Mesendoderm (in vitro differentiated cells): Measurements from ENCODE around the gene RIC1.

ENCODE experiments used
- DNase-seq: peaks from one replicate; pipeline ENCODE4 v3.0.0; 2013
- H2AK5ac ChIP-seq: 2 replicates; pipeline ENCODE4 v1.6.1; 2013; ENCODE audit warnings: low read length, inconsistent platforms
- H2BK120ac ChIP-seq: 2 replicates; pipeline ENCODE4 v1.6.1; 2013; ENCODE audit warnings: low read depth, mild to moderate bottlenecking, low read length, moderate library complexity, mixed read lengths
- H2BK15ac ChIP-seq: replicated peaks from 2 replicates; pipeline ENCODE4 v1.6.1; 2013; ENCODE audit warnings: low read depth, mild to moderate bottlenecking, moderate library complexity
- H2BK5ac ChIP-seq: 2 replicates; pipeline ENCODE4 v1.6.1; 2013; ENCODE audit warnings: low read length, inconsistent platforms
- H3K18ac ChIP-seq: 2 replicates; pipeline ENCODE4 v1.6.1; 2013; ENCODE audit warnings: mild to moderate bottlenecking, low read length, mixed read lengths
- H3K23ac ChIP-seq: one replicate; pipeline ENCODE4 v1.6.1; 2013; ENCODE audit warnings: low read length
- H3K27ac ChIP-seq: 2 replicates; pipeline ENCODE4 v1.5.1; 2013; ENCODE audit warnings: low read depth, mild to moderate bottlenecking, inconsistent platforms, low read length, moderate library complexity
- H3K27me3 ChIP-seq: 2 replicates; pipeline ENCODE4 v1.6.1; 2013; ENCODE audit warnings: low read length, control low read depth, mild to moderate bottlenecking, inconsistent platforms; ENCODE audit not compliant: insufficient read depth, poor library complexity
- H3K36me3 ChIP-seq: 2 replicates; pipeline ENCODE4 v1.6.1; 2013; ENCODE audit warnings: low read length, inconsistent platforms; ENCODE audit not compliant: control insufficient read depth, insufficient read depth
- H3K4ac ChIP-seq: one replicate; pipeline ENCODE4 v1.6.1; 2013; ENCODE audit warnings: low read depth, mild to moderate bottlenecking, low read length, moderate library complexity
- H3K4me1 ChIP-seq: 2 replicates; pipeline ENCODE4 v1.6.1; 2013; ENCODE audit warnings: low read depth, low read length, inconsistent platforms; ENCODE audit not compliant: control insufficient read depth
- H3K4me2 ChIP-seq: 2 replicates; pipeline ENCODE4 v1.6.1; 2013; ENCODE audit warnings: low read length
- H3K4me3 ChIP-seq: 2 replicates; pipeline ENCODE4 v1.5.1; 2013; ENCODE audit warnings: mild to moderate bottlenecking, low read length
- H3K56ac ChIP-seq: one replicate; pipeline ENCODE4 v1.6.1; 2013; ENCODE audit warnings: low read length
- H3K79me1 ChIP-seq: 2 replicates; pipeline ENCODE4 v1.6.1; 2013; ENCODE audit warnings: low read length, inconsistent platforms
- H3K79me2 ChIP-seq: 2 replicates; pipeline ENCODE4 v1.6.1; 2013; ENCODE audit warnings: mild to moderate bottlenecking, low read length; ENCODE audit not compliant: control insufficient read depth, insufficient read depth
- H3K9ac ChIP-seq: 2 replicates; pipeline ENCODE4 v1.6.1; 2013; ENCODE audit warnings: low read length, inconsistent platforms
- H4K5ac ChIP-seq: one replicate; pipeline ENCODE4 v1.6.1; 2013; ENCODE audit warnings: low read length
- H4K8ac ChIP-seq: one replicate; pipeline ENCODE4 v1.6.1; 2013; ENCODE audit warnings: low read depth, mild to moderate bottlenecking, control low read depth, low read length, moderate library complexity
- WGBS: extraction: QIAGEN DNeasy Blood & Tissue Kit; methylation state at CpG from one replicate; pipeline ENCODE4 v1.1.7; 2013; ENCODE audit warnings: low lambda C conversion rate, missing lambda C conversion rate; ENCODE audit not compliant: insufficient coverage; ENCODE audit errors: extremely low coverage; 5-methylcytosine and 5-hydroxymethylcytosine counted together

Gene RIC1

DNA sequence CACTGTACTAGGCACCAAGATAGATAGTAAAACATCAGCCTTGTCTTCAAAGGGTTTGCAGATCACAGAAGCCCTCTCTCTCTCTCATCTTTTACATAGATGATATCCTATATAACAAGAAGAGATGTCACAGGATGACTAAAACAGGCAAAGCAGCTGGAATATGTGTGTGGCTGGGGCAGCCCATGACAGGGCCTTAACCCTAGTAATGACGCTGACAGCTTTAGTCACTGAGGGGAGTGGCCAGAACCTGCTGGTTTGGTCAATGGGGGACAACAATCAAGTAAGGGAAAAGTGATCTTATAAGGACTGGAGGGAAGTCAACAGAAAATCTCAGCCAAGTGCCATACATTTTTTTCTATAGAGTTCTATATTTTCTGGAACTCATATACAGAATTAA is 41.9 kb upstream of the RIC1 start:
- no peaks in the 10 kb centered on the region for H3K79me1 ChIP-seq
- H3K23ac ChIP-seq: no peak overlapping the region
- H4K8ac ChIP-seq: no peak overlapping the region
- H3K79me2 ChIP-seq: no peaks in the 10 kb centered on the region
- no peak overlapping the region for H3K27ac ChIP-seq
- no peak overlapping the region for H3K4me3 ChIP-seq
- no peak overlapping the region for H3K56ac ChIP-seq
- H3K27me3 ChIP-seq: no peaks in the 10 kb centered on the region
- H2BK120ac ChIP-seq: no peak overlapping the region
- H3K18ac ChIP-seq: no peak overlapping the region
- no CpG with 5 or more reads among the region's 1 CpG for WGBS
- H3K36me3 ChIP-seq: no peaks in the 10 kb centered on the region
- no peak overlapping the region for H3K9ac ChIP-seq
- H3K4ac ChIP-seq: no peak overlapping the region
- no peaks in the 10 kb centered on the region for H3K4me1 ChIP-seq
- DNase-seq: no peak
- no peak overlapping the region for H4K5ac ChIP-seq
- no peak overlapping the region for H2AK5ac ChIP-seq
- H2BK15ac ChIP-seq: no peak overlapping the region
- no peak overlapping the region for H3K4me2 ChIP-seq
- H2BK5ac ChIP-seq: no peak overlapping the region

DNA sequence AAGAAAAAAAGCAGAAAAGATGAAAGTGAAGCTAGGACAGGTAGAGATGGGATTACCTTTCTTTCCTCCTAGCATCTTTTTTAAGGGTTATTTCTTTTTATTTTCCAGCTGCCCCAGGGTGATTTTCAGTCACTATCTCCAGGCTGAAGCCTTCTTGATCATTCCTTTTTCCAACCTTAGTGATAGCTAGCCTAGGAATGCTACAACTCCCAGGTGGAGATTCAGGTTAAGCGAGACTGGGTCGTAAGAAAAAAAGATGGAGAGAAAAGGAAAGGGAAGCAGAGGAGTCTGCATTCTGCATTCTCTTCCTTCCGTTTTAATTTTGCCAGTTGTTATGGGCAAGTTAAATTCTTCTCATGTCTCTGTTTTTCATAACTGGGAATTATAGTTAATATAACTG is 36.7 kb upstream of the RIC1 start:
- no peaks in the 10 kb centered on the region for H3K4me1 ChIP-seq
- H4K5ac ChIP-seq: no peak overlapping the region
- no peak overlapping the region for H3K4me3 ChIP-seq
- H3K56ac ChIP-seq: no peak overlapping the region
- no CpG with 5 or more reads among the region's 3 CpGs for WGBS
- H3K18ac ChIP-seq: no peak overlapping the region
- no peak overlapping the region for H3K4me2 ChIP-seq
- no peak overlapping the region for H2BK5ac ChIP-seq
- H3K4ac ChIP-seq: no peak overlapping the region
- H3K9ac ChIP-seq: no peak overlapping the region
- no peak overlapping the region for H4K8ac ChIP-seq
- H3K36me3 ChIP-seq: no peaks in the 10 kb centered on the region
- no peaks in the 10 kb centered on the region for H3K79me1 ChIP-seq
- no peak overlapping the region for H2AK5ac ChIP-seq
- no peak for DNase-seq
- no peak overlapping the region for H3K27ac ChIP-seq
- no peak overlapping the region for H2BK15ac ChIP-seq
- H3K23ac ChIP-seq: no peak overlapping the region
- H3K27me3 ChIP-seq: no peaks in the 10 kb centered on the region
- no peak overlapping the region for H2BK120ac ChIP-seq
- H3K79me2 ChIP-seq: no peaks in the 10 kb centered on the region

DNA sequence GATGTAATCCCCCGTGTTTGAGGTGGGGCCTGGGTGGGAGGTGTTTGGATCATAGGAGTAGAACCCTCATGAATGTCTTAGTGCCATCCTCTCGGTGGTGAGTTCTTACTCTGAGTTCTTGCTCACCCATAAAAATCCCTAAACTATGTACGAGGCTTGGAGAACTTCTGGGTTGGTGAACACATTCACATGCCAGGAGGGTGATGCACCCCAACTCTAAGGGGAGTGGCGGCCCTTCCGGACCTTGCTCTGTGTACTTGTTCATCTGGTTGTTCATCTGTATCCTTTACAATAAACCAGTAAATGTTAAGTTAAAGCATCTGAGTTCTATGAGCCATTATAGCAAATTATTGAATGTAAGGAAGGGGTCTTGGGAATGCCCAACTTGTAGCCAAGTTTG is 36.0 kb upstream of the RIC1 start:
- Histone ChIP-seq H3K79me2 (no peaks in the 10 kb centered on the region), H3K27me3 (no peaks in the 10 kb centered on the region), H3K4ac (no peak overlapping the region), H3K4me1 (no peaks in the 10 kb centered on the region), H3K36me3 (no peaks in the 10 kb centered on the region), H3K79me1 (no peaks in the 10 kb centered on the region), H3K4me3 (no peak overlapping the region), H3K27ac (no peak overlapping the region), H2BK5ac (no peak overlapping the region), H3K9ac (no peak overlapping the region), H2BK15ac (no peak overlapping the region), H3K18ac (no peak overlapping the region), H4K8ac (no peak overlapping the region), H3K56ac (no peak overlapping the region), H3K23ac (no peak overlapping the region), H3K4me2 (no peak overlapping the region), H2BK120ac (no peak overlapping the region), H4K5ac (no peak overlapping the region), H2AK5ac (no peak overlapping the region)
- WGBS: no CpG with 5 or more reads among the region's 5 CpGs
- no peak for DNase-seq

DNA sequence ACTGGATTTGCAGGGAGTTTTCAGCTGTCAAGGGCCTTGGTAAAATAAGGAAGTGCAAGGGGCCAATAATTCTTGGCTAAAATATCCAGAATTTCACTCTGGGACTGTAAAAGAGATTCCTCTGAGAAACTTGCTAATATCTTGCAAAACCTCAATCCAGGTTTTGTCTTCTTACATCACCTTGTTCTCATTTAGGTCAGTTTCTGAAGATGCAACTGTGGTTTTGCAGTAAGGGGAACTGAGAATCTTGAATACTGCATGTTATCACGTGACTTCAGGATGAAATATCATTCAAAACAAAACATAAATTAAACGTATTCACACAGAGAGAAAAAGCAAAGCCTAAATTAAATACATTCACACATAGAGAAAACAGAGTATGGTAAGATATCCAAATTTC is 35.0 kb upstream of the RIC1 start:
- Histone ChIP-seq H2AK5ac (no peak overlapping the region), H3K4me3 (no peak overlapping the region), H2BK5ac (no peak overlapping the region), H2BK15ac (no peak overlapping the region), H4K5ac (no peak overlapping the region), H3K23ac (no peak overlapping the region), H3K9ac (no peak overlapping the region), H3K4me1 (no peaks in the 10 kb centered on the region), H3K79me2 (no peaks in the 10 kb centered on the region), H3K27ac (no peak overlapping the region), H3K4ac (no peak overlapping the region), H3K27me3 (no peaks in the 10 kb centered on the region), H3K36me3 (no peaks in the 10 kb centered on the region), H3K18ac (no peak overlapping the region), H4K8ac (no peak overlapping the region), H3K79me1 (no peaks in the 10 kb centered on the region), H3K56ac (no peak overlapping the region), H3K4me2 (no peak overlapping the region), H2BK120ac (no peak overlapping the region)
- no peak for DNase-seq
- WGBS: no CpG with 5 or more reads among the region's 2 CpGs

DNA sequence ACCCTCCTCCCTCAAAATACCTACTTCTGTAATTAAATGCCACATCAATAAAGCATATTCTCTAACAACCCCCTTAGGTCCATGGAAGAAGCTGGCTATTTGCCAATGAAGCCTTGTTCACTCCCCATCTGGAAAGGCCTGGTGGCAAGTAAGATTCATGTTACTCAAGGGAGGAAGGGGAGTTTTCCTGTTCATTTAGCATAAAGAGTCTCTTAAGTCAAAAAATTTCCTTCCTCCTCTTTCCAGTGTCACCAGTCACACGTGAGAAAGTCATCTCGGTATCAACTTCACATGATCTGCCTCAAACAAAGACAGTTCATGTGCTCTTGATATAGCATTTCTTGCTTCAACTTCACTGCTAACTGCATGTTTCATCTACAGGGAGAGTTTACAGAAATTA is 32.7 kb upstream of the RIC1 start:
- Histone ChIP-seq H3K36me3 (no peaks in the 10 kb centered on the region), H2BK5ac (no peak overlapping the region), H3K79me1 (no peaks in the 10 kb centered on the region), H2BK15ac (no peak overlapping the region), H3K18ac (no peak overlapping the region), H3K56ac (no peak overlapping the region), H3K4me2 (no peak overlapping the region), H4K5ac (no peak overlapping the region), H3K4me1 (no peaks in the 10 kb centered on the region), H3K4me3 (no peak overlapping the region), H3K23ac (no peak overlapping the region), H3K27me3 (no peaks in the 10 kb centered on the region), H3K4ac (no peak overlapping the region), H3K9ac (no peak overlapping the region), H3K27ac (no peak overlapping the region), H2AK5ac (no peak overlapping the region), H2BK120ac (no peak overlapping the region), H4K8ac (no peak overlapping the region), H3K79me2 (no peaks in the 10 kb centered on the region)
- WGBS: no CpG with 5 or more reads among the region's 2 CpGs
- DNase-seq: no peak

DNA sequence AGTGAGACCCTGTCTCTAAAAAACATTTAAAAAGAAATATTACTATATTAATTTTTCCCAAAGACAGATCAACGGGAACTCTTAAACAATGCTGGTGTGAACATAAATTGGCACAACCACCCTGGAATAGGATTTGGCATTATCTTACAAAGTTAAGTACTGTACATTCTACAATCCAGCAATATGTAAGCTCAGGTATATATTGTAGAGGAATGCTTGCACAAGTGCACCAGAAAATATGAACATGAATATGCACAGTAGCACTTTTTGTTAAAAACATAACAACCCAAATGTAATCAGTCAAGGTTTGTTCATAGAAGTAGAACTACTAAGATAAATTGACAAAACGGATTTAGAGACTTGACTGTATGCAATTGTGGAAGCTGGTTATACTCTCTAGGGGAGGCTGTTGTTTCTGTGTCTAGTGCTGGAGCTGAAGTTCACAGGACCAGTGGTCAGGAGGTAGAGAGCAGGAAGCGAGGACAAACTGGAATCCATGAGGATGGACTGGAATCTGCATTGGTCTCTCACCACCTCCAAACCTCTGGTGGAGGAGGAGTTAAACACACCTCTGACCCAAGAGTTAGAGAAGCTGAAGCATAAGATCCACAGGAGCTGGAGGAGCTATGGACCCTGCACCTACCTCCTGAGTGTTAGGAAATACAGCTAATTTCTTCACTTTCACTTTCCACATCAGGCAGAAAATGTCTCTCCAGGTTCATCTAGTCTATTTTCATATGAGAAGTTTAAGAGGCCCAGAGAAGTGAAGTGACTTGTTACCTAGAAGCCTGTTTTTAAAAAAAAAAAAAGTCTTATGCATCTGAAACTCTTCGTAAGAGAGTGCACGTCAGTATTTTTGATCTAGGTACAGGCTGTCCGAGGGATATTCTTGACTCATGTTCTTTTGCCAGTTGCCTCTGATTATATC is 20.3 kb upstream of the RIC1 start:
- Histone ChIP-seq H3K4ac (no peak overlapping the region), H3K18ac (no peak overlapping the region), H2AK5ac (no peak overlapping the region), H4K5ac (no peak overlapping the region), H3K56ac (no peak overlapping the region), H3K36me3 (no peaks in the 10 kb centered on the region), H3K9ac (no peak overlapping the region), H2BK5ac (no peak overlapping the region), H3K4me3 (no peak overlapping the region), H4K8ac (no peak overlapping the region), H3K4me1 (no peaks in the 10 kb centered on the region), H2BK120ac (no peak overlapping the region), H3K79me2 (no peaks in the 10 kb centered on the region), H3K27me3 (no peaks in the 10 kb centered on the region), H2BK15ac (no peak overlapping the region), H3K4me2 (no peak overlapping the region), H3K27ac (no peak overlapping the region), H3K79me1 (no peaks in the 10 kb centered on the region), H3K23ac (no peak overlapping the region)
- WGBS: no CpG with 5 or more reads among the region's 6 CpGs
- peak; percentile 8 for DNase-seq
